HG03571 (cell line): ENCODE results near the gene FIBCD1.

Source experiments
- ATAC-seq: cut with Tn5 transposase; IDR thresholded peaks from one replicate; pipeline ENCODE4 v1.9.1; 2021; ENCODE audit not compliant: unreplicated experiment

The FIBCD1 gene

GRCh38 chr9:130884111-130884531, 54.9 kb downstream of the FIBCD1 start:
- no peak for ATAC-seq

- ATAC-seq: no peak
Observed at GRCh38 chr9:130883479-130883878, 55.6 kb downstream of the FIBCD1 start.

- no peak for ATAC-seq
Observed at GRCh38 chr9:130882696-130883225, 56.3 kb downstream of the FIBCD1 start.

- ATAC-seq: no peak
Observed at GRCh38 chr9:130881516-130881915, 57.5 kb downstream of the FIBCD1 start.

- no peak for ATAC-seq
Observed at GRCh38 chr9:130880599-130881220, 58.3 kb downstream of the FIBCD1 start.

GRCh38 chr9:130879863-130880411, 59.1 kb downstream of the FIBCD1 start:
- ATAC-seq: no peak

GRCh38 chr9:130878295-130878694, 60.8 kb downstream of the FIBCD1 start:
- ATAC-seq: no peak

- no peak for ATAC-seq
Observed at GRCh38 chr9:130877300-130877699, 61.7 kb downstream of the FIBCD1 start.

GRCh38 chr9:130874783-130875182, 64.3 kb downstream of the FIBCD1 start:
- ATAC-seq: no peak

- ATAC-seq: no peak
Observed at GRCh38 chr9:130873966-130874365, 65.1 kb downstream of the FIBCD1 start.

GRCh38 chr9:130872912-130873503, 66.0 kb downstream of the FIBCD1 start:
- ATAC-seq: no peak

- no peak for ATAC-seq
Observed at GRCh38 chr9:130872508-130872907, 66.5 kb downstream of the FIBCD1 start.

- no peak for ATAC-seq
Observed at GRCh38 chr9:130872093-130872492, 67.0 kb downstream of the FIBCD1 start.

- no peak for ATAC-seq
Observed at GRCh38 chr9:130871395-130872062, 67.5 kb downstream of the FIBCD1 start.

GRCh38 chr9:130870491-130871381, 68.3 kb downstream of the FIBCD1 start:
- no peak for ATAC-seq

GRCh38 chr9:130869250-130869649, 69.8 kb downstream of the FIBCD1 start:
- ATAC-seq: no peak

GRCh38 chr9:130868230-130868629, 70.8 kb downstream of the FIBCD1 start:
- ATAC-seq: no peak

- no peak for ATAC-seq
Observed at GRCh38 chr9:130867556-130867955, 71.5 kb downstream of the FIBCD1 start.

- ATAC-seq: no peak
Observed at GRCh38 chr9:130866474-130866965, 72.5 kb downstream of the FIBCD1 start.

- ATAC-seq: no peak
Observed at GRCh38 chr9:130865921-130866320, 73.1 kb downstream of the FIBCD1 start.

- no peak for ATAC-seq
Observed at GRCh38 chr9:130864541-130864940, 74.5 kb downstream of the FIBCD1 start.
